Measurements from ENCODE around the gene HAGHL. TPM values are rescaled to one million over a fixed set of nuclear protein-coding genes. Genes with fewer than 3 reads are reported as not detected.

Gene HAGHL
- total and polyA plus RNA-seq, 2 of the 8 experiments (the other 6 are each of a cell fraction or from before 2014, with no cell fraction given), result 26.6 to 26.9 TPM

DNA sequence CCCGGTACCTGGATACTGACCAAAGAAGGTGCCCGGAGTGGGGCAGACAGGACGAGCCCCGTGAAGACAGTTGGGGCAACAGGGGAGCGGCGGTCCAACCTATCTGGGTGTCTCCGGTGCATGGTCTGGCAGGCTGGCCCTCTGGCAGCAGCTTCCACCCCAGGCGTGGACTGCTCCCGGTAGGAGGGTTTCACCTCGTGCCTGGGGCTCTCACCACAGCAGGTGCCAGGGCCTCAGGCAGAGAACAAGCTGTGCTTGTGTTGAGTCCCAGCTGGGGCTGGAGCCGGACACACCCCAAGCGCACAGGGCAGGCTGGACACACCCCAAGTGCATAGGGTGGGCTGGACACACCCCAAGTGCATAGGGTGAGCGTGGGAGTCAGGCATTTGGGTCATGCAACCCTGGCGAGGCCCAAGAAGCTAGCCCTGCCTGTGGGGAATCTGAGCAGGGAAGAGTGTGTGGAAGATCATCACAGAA lies 19.8 kb upstream of the HAGHL start (continued):
- TF ChIP-seq, protein P1, sequence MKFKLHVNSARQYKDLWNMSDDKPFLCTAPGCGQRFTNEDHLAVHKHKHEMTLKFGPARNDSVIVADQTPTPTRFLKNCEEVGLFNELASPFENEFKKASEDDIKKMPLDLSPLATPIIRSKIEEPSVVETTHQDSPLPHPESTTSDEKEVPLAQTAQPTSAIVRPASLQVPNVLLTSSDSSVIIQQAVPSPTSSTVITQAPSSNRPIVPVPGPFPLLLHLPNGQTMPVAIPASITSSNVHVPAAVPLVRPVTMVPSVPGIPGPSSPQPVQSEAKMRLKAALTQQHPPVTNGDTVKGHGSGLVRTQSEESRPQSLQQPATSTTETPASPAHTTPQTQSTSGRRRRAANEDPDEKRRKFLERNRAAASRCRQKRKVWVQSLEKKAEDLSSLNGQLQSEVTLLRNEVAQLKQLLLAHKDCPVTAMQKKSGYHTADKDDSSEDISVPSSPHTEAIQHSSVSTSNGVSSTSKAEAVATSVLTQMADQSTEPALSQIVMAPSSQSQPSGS (IDR thresholded peaks at IDR 0.05; ENCODE audit: low read length), result no peak
- no peak for TF ChIP-seq RBBP5 (IDR thresholded peaks at IDR 0.05; ENCODE audit: borderline replicate concordance, low read depth, low read length)
- no peak for TF ChIP-seq FOSL1 (IDR thresholded peaks at IDR 0.05; ENCODE audit: insufficient read depth, low read depth, low read length)
- TF ChIP-seq POU5F1 (IDR thresholded peaks at IDR 0.05; ENCODE audit: low read depth, low read length), result no peak

Data from H1 (cell line).